Stimulated activated CD4-positive, alpha-beta T cell treated with anti-CD3 and anti-CD28 coated beads, Interleukin-4, amount 100 ng/mL, for 1 hour (primary cell): Measurements from ENCODE around the gene CCDC181.

Source experiments
- DNase-seq: peaks from one replicate; pipeline ENCODE4 v3.0.0-alpha.2; 2020

The CCDC181 gene

GRCh38 chr1:169395955-169396354 is 31.3 kb downstream of the CCDC181 start:
- DNase-seq: no peak

GRCh38 chr1:169392406-169392805 is 34.9 kb downstream of the CCDC181 start:
- no peak for DNase-seq

GRCh38 chr1:169390303-169390702 is 37.0 kb downstream of the CCDC181 start:
- DNase-seq: no peak

GRCh38 chr1:169387399-169387798 is 39.9 kb downstream of the CCDC181 start:
- no peak for DNase-seq

GRCh38 chr1:169383449-169383848 is 43.8 kb downstream of the CCDC181 start:
- DNase-seq: no peak

GRCh38 chr1:169381162-169381561 is 46.1 kb downstream of the CCDC181 start:
- no peak for DNase-seq

- DNase-seq: no peak
Observed at GRCh38 chr1:169371404-169371803, 55.9 kb downstream of the CCDC181 start.

- DNase-seq: peak; percentile 27
Observed at GRCh38 chr1:169368406-169368769, 58.9 kb downstream of the CCDC181 start.

- peak; percentile 98 for DNase-seq
Observed at GRCh38 chr1:169367686-169368405, 59.4 kb downstream of the CCDC181 start, which contains the start of the genes BLZF1 and NME7. TSS of gene BLZF1 (plus strand) at chr1:169368195. CDS start at chr1:169369523, 1,328 bp downstream. TSS of gene NME7 (minus strand) at chr1:169367797. CDS start at chr1:169367710, 87 bp downstream.

GRCh38 chr1:169367096-169367685 is 60.1 kb downstream of the CCDC181 start:
- no peak for DNase-seq

GRCh38 chr1:169364948-169365347 is 62.3 kb downstream of the CCDC181 start:
- DNase-seq: no peak

GRCh38 chr1:169363046-169363730 is 64.1 kb downstream of the CCDC181 start:
- no peak for DNase-seq

GRCh38 chr1:169361281-169361680 is 66.0 kb downstream of the CCDC181 start:
- no peak for DNase-seq

GRCh38 chr1:169360415-169360814 is 66.9 kb downstream of the CCDC181 start:
- DNase-seq: no peak

- DNase-seq: no peak
Observed at GRCh38 chr1:169348383-169349036, 78.8 kb downstream of the CCDC181 start.

- no peak for DNase-seq
Observed at GRCh38 chr1:169347688-169348382, 79.4 kb downstream of the CCDC181 start.

- DNase-seq: no peak
Observed at GRCh38 chr1:169346036-169346589, 81.2 kb downstream of the CCDC181 start.

GRCh38 chr1:169345511-169345910 is 81.8 kb downstream of the CCDC181 start:
- no peak for DNase-seq
